ENCODE results near the gene ZC3H15. TPM values are rescaled to one million over a fixed set of nuclear protein-coding genes. Genes with fewer than 3 reads are reported as not detected.

Gene ZC3H15
- total RNA-seq, 1 experiment from 2014 or later: 86.5 TPM

GRCh38 chr2:186480991-186481390 lies 5.1 kb upstream of the ZC3H15 start:
- Mint-ChIP-seq H3K36me3 (ENCODE audit: insufficient read depth, unreplicated experiment) (peaks cover 8% of the 10 kb centered on the region), H3K27ac (ENCODE audit: unreplicated experiment) (no peak overlapping the region), H3K27me3 (ENCODE audit: unreplicated experiment) (no peaks in the 10 kb centered on the region), H3K4me3 (ENCODE audit: low read depth, unreplicated experiment) (no peak overlapping the region), H3K9me3 (ENCODE audit: low read depth, unreplicated experiment) (no peaks in the 10 kb centered on the region), H3K4me1 (ENCODE audit: low read depth, unreplicated experiment) (peaks cover 8% of the 10 kb centered on the region)
- BruUV-seq (replicated peaks): no TSS peak
- no peak for TF ChIP-seq CTCF (IDR thresholded peaks at IDR 0.05; ENCODE audit: unreplicated experiment)
- DNase-seq: no peak
- CTCF ChIA-PET: no interaction called here
- intact Hi-C loops (cut with micrococcal nuclease; ENCODE audit: unreplicated experiment): no loop called here

- CTCF ChIA-PET: no interaction called here
- Mint-ChIP-seq H3K27ac (ENCODE audit: unreplicated experiment) (peak overlapping the region; percentile 99), H3K9me3 (ENCODE audit: low read depth, unreplicated experiment) (no peaks in the 10 kb centered on the region), H3K4me3 (ENCODE audit: low read depth, unreplicated experiment) (peak overlapping the region; percentile 99), H3K27me3 (ENCODE audit: unreplicated experiment) (no peaks in the 10 kb centered on the region), H3K4me1 (ENCODE audit: low read depth, unreplicated experiment) (peaks cover 21% of the 10 kb centered on the region), H3K36me3 (ENCODE audit: insufficient read depth, unreplicated experiment) (peaks cover 31% of the 10 kb centered on the region)
- no peak for TF ChIP-seq CTCF (IDR thresholded peaks at IDR 0.05; ENCODE audit: unreplicated experiment)
- no peak for DNase-seq
- BruUV-seq (replicated peaks): no TSS peak
- intact Hi-C loops (cut with micrococcal nuclease; ENCODE audit: unreplicated experiment): no loop called here
These were observed 1.9 kb upstream of the ZC3H15 start for GRCh38 chr2:186484062-186484735.

GRCh38 chr2:186485576-186485870 lies 537 bp upstream of the ZC3H15 start:
- Mint-ChIP-seq H3K4me3 (ENCODE audit: low read depth, unreplicated experiment) (peak overlapping the region; percentile 99), H3K36me3 (ENCODE audit: insufficient read depth, unreplicated experiment) (peaks cover 31% of the 10 kb centered on the region), H3K27me3 (ENCODE audit: unreplicated experiment) (no peaks in the 10 kb centered on the region), H3K4me1 (ENCODE audit: low read depth, unreplicated experiment) (peaks cover 35% of the 10 kb centered on the region), H3K27ac (ENCODE audit: unreplicated experiment) (peak overlapping the region; percentile 99), H3K9me3 (ENCODE audit: low read depth, unreplicated experiment) (no peaks in the 10 kb centered on the region)
- TSS peak; percentile 69 for BruUV-seq (replicated peaks)
- CTCF ChIA-PET: interaction anchor here (1.0 to 1.7 kb wide), 3 partner anchors 17 to 90 kb away, joined by 3 to 4 read pairs (median 4); no protein-coding TSS in a partner anchor
- TF ChIP-seq CTCF (IDR thresholded peaks at IDR 0.05; ENCODE audit: unreplicated experiment): no peak
- no peak for DNase-seq
- intact Hi-C loops (cut with micrococcal nuclease; ENCODE audit: unreplicated experiment): no loop called here

- no peak for TF ChIP-seq CTCF (IDR thresholded peaks at IDR 0.05; ENCODE audit: unreplicated experiment)
- H3K4me1 Mint-ChIP-seq (ENCODE audit: low read depth, unreplicated experiment): peaks cover 49% of the 10 kb centered on the region
- DNase-seq: no peak
These were observed 889 bp downstream of the ZC3H15 start for GRCh38 chr2:186486651-186487647.

More at GRCh38 chr2:186486651-186487647, 889 bp downstream of the ZC3H15 start:
- Mint-ChIP-seq H3K9me3 (ENCODE audit: low read depth, unreplicated experiment) (no peaks in the 10 kb centered on the region), H3K4me3 (ENCODE audit: low read depth, unreplicated experiment) (peak overlapping the region; percentile 99), H3K27ac (ENCODE audit: unreplicated experiment) (peak overlapping the region; percentile 99), H3K36me3 (ENCODE audit: insufficient read depth, unreplicated experiment) (peaks cover 37% of the 10 kb centered on the region), H3K27me3 (ENCODE audit: unreplicated experiment) (no peaks in the 10 kb centered on the region)
- intact Hi-C loops (cut with micrococcal nuclease; ENCODE audit: unreplicated experiment): no loop called here
- CTCF ChIA-PET: interaction anchor here (1.5 to 1.7 kb wide), 2 partner anchors 15 to 88 kb away, joined by 4 read pairs; no protein-coding TSS in a partner anchor
- TSS peak; percentile 24 for BruUV-seq (replicated peaks)
